IMR-90 (cell line): ENCODE results near the gene CD79A.

Experiments
- RAD21 ChIP-seq: IDR thresholded peaks from 2 replicates; pipeline ENCODE4 v1.6.1; 2012; ENCODE audit warnings: low read length, improper control_type of control experiment
- TF ChIP-seq, protein P1 (sequence below): conservative IDR thresholded peaks from 2 replicates; pipeline ENCODE4 v1.5.1; 2012; ENCODE audit warnings: mild to moderate bottlenecking, low read depth, low read length, improper control_type of control experiment

DNA sequence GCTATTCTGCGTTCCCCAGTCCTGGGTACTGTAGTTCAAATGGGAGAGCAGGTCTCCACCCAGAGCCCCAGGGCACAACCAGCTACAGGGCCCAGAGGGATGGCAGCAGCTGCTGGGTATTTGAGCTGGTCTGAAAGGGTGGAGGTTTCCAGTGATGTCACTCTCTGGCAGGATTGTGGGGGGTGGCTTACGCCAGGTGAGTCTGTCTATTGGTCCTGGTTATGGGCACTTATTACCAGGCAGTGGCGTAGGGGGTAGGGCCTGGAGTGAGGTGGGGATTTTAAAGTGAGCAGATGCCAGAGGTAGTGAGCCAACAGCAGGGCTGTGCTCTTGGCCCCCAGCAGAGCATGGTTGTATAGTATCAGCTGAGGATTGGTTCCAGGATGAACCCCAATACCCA lies 10.8 kb upstream of the CD79A start:
- TF ChIP-seq, protein P1, sequence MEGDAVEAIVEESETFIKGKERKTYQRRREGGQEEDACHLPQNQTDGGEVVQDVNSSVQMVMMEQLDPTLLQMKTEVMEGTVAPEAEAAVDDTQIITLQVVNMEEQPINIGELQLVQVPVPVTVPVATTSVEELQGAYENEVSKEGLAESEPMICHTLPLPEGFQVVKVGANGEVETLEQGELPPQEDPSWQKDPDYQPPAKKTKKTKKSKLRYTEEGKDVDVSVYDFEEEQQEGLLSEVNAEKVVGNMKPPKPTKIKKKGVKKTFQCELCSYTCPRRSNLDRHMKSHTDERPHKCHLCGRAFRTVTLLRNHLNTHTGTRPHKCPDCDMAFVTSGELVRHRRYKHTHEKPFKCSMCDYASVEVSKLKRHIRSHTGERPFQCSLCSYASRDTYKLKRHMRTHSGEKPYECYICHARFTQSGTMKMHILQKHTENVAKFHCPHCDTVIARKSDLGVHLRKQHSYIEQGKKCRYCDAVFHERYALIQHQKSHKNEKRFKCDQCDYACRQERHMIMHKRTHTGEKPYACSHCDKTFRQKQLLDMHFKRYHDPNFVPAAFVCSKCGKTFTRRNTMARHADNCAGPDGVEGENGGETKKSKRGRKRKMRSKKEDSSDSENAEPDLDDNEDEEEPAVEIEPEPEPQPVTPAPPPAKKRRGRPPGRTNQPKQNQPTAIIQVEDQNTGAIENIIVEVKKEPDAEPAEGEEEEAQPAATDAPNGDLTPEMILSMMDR: no peak
- TF ChIP-seq RAD21: no peak
